Measurements from ENCODE around the gene NPC1L1. TPM values are rescaled to one million over a fixed set of nuclear protein-coding genes. Genes with fewer than 3 reads are reported as not detected.

The NPC1L1 gene
- total and polyA plus RNA-seq, 2 donors (not counting 1 experiment from before 2014, with no cell fraction given) = 0.07 TPM; not detected in 1

- WGBS (ENCODE audit: insufficient coverage) = 94% methylated on average over 5 of the region's 6 CpGs
- H3K9me3 ChIP-seq (ENCODE audit: control extremely low read depth in 1 of 3, control insufficient read depth in 2 of 3, insufficient read depth in 1 of 3, low read length in 2 of 3) = no peaks in the 10 kb centered on the region
- no peaks in the 10 kb centered on the region for H3K4me1 Mint-ChIP-seq
- no peak overlapping the region for H3K4me3 Mint-ChIP-seq
- no peak for DNase-seq
- H3K9me3 Mint-ChIP-seq (ENCODE audit: insufficient read depth) = no peaks in the 10 kb centered on the region
- CTCF ChIA-PET = no interaction called here
- no peaks in the 10 kb centered on the region for H3K36me3 ChIP-seq (replicated peaks in 1 of 2; ENCODE audit: control extremely low read depth in 1 of 2, control insufficient read depth in 1 of 2, extremely low read depth in 1 of 2, insufficient read depth in 2 of 2, low read length in 1 of 2)
- no peak overlapping the region for H3K4me3 ChIP-seq (ENCODE audit: control extremely low read depth in 1 of 5, extremely low read depth in 1 of 5, insufficient read depth in 1 of 5, low read depth in 2 of 5, low read length in 4 of 5)
- H3K27ac Mint-ChIP-seq = no peak overlapping the region
- H3K27ac ChIP-seq (ENCODE audit: low read length in 2 of 2) = no peak overlapping the region
- TF ChIP-seq, protein P1, sequence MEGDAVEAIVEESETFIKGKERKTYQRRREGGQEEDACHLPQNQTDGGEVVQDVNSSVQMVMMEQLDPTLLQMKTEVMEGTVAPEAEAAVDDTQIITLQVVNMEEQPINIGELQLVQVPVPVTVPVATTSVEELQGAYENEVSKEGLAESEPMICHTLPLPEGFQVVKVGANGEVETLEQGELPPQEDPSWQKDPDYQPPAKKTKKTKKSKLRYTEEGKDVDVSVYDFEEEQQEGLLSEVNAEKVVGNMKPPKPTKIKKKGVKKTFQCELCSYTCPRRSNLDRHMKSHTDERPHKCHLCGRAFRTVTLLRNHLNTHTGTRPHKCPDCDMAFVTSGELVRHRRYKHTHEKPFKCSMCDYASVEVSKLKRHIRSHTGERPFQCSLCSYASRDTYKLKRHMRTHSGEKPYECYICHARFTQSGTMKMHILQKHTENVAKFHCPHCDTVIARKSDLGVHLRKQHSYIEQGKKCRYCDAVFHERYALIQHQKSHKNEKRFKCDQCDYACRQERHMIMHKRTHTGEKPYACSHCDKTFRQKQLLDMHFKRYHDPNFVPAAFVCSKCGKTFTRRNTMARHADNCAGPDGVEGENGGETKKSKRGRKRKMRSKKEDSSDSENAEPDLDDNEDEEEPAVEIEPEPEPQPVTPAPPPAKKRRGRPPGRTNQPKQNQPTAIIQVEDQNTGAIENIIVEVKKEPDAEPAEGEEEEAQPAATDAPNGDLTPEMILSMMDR (IDR thresholded peaks at IDR 0.05) = no peak
- no peak for TF ChIP-seq EZH2 (IDR thresholded peaks at IDR 0.05; ENCODE audit: borderline replicate concordance, insufficient read depth, low read depth, low read length, poor library complexity, severe bottlenecking)
- H3K4me1 ChIP-seq (ENCODE audit: control insufficient read depth in 2 of 2, insufficient read depth in 2 of 2, low read length in 2 of 2) = no peaks in the 10 kb centered on the region
- no peak for ATAC-seq (ENCODE audit: low read depth)
- intact Hi-C loops (cut with micrococcal nuclease) = no loop called here
- no peaks in the 10 kb centered on the region for H3K79me2 ChIP-seq (ENCODE audit: control insufficient read depth, insufficient read depth, low read length)
- H3K27me3 Mint-ChIP-seq = no peaks in the 10 kb centered on the region
- H4K20me1 ChIP-seq (ENCODE audit: control insufficient read depth, insufficient read depth, low read length, poor library complexity, severe bottlenecking) = no peaks in the 10 kb centered on the region
- POLR2A ChIA-PET = interaction anchor here (0.7 kb wide), 1 partner anchor 34 kb away, joined by 4 read pairs; no protein-coding TSS in a partner anchor
- H3K27me3 ChIP-seq (replicated peaks in 1 of 4; ENCODE audit: control extremely low read depth in 1 of 4, control insufficient read depth in 3 of 4, insufficient read depth in 4 of 4, low read length in 3 of 4) = no peaks in the 10 kb centered on the region
- H3K4me2 ChIP-seq (replicated peaks; ENCODE audit: low read depth, low read length, poor library complexity, severe bottlenecking) = no peak overlapping the region
- H2AFZ ChIP-seq (ENCODE audit: insufficient read depth, low read depth, low read length, poor library complexity, severe bottlenecking) = no peak overlapping the region
- H3K9ac ChIP-seq (ENCODE audit: low read length) = no peak overlapping the region
These were observed 3.7 kb downstream of the NPC1L1 start for GRCh38 chr7:44537442-44537841.

DNA sequence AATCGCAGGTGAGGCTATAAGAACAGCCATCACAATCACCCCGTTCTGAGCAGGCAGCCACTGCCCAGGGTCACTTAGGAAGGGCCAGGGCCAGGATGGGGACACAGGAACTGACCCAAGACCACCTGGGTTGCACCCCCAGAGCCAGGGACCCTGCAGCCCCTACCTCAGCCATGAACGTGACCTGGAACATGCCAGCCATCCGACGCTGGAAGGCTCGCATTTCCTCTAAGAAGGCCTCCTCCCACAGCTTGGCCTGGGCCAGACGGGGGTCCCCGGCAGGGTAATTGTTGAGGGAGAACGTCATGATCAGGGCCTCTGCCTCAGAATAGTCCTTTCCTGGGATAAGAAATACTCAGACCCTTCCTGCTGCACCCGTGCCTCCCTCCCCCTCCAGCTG, 5.0 kb downstream of the NPC1L1 start:
- Mint-ChIP-seq H3K27me3 (no peaks in the 10 kb centered on the region), H3K9me3 (ENCODE audit: insufficient read depth) (no peaks in the 10 kb centered on the region), H3K4me3 (no peak overlapping the region), H3K27ac (no peak overlapping the region), H3K4me1 (peaks cover 2% of the 10 kb centered on the region)
- Histone ChIP-seq H3K4me3 (ENCODE audit: control extremely low read depth in 1 of 5, extremely low read depth in 1 of 5, insufficient read depth in 1 of 5, low read depth in 2 of 5, low read length in 4 of 5) (no peak overlapping the region), H3K27ac (ENCODE audit: low read length in 2 of 2) (no peak overlapping the region), H4K20me1 (ENCODE audit: control insufficient read depth, insufficient read depth, low read length, poor library complexity, severe bottlenecking) (no peaks in the 10 kb centered on the region), H3K9ac (ENCODE audit: low read length) (no peak overlapping the region), H3K27me3 (replicated peaks in 1 of 4; ENCODE audit: control extremely low read depth in 1 of 4, control insufficient read depth in 3 of 4, insufficient read depth in 4 of 4, low read length in 3 of 4) (no peaks in the 10 kb centered on the region), H3K79me2 (ENCODE audit: control insufficient read depth, insufficient read depth, low read length) (no peaks in the 10 kb centered on the region), H3K4me1 (ENCODE audit: control insufficient read depth in 2 of 2, insufficient read depth in 2 of 2, low read length in 2 of 2) (peaks cover under 1 to 1% of the 10 kb centered on the region in 2 donors), H2AFZ (ENCODE audit: insufficient read depth, low read depth, low read length, poor library complexity, severe bottlenecking) (no peak overlapping the region), H3K36me3 (replicated peaks in 1 of 2; ENCODE audit: control extremely low read depth in 1 of 2, control insufficient read depth in 1 of 2, extremely low read depth in 1 of 2, insufficient read depth in 2 of 2, low read length in 1 of 2) (no peaks in the 10 kb centered on the region), H3K9me3 (ENCODE audit: control extremely low read depth in 1 of 3, control insufficient read depth in 2 of 3, insufficient read depth in 1 of 3, low read length in 2 of 3) (no peaks in the 10 kb centered on the region), H3K4me2 (replicated peaks; ENCODE audit: low read depth, low read length, poor library complexity, severe bottlenecking) (no peak overlapping the region)
- no peak for TF ChIP-seq EZH2 (IDR thresholded peaks at IDR 0.05; ENCODE audit: borderline replicate concordance, insufficient read depth, low read depth, low read length, poor library complexity, severe bottlenecking)
- TF ChIP-seq, protein P1 (IDR thresholded peaks at IDR 0.05) = no peak
- intact Hi-C loops (cut with micrococcal nuclease) = no loop called here
- ChIA-PET POLR2A (interaction anchor here (0.5 kb wide), 1 partner anchor 629 kb away, joined by 11 read pairs; no protein-coding TSS in a partner anchor), CTCF (interaction anchor here (1.2 kb wide), 1 partner anchor 31 kb away, joined by 3 read pairs; no protein-coding TSS in a partner anchor)
- ATAC-seq (ENCODE audit: low read depth) = no peak
- 100% methylated on average over 4 of the region's 10 CpGs for WGBS (ENCODE audit: insufficient coverage)
- DNase-seq = no peak

Data from B cell (primary cell).